ENCODE measurements around the gene KCND3. TPM values are rescaled to one million over a fixed set of nuclear protein-coding genes. Genes with fewer than 3 reads are reported as not detected.

Gene KCND3
- total and polyA plus RNA-seq, 4 donors, result 1.0 to 27.1 (median 6.1) TPM

- Histone ChIP-seq H3K9ac (ENCODE audit: low read depth in 1 of 2, low read length in 2 of 2) (no peak overlapping the region), H3K4me1 (ENCODE audit: control insufficient read depth in 4 of 4, insufficient read depth in 4 of 4, low read length in 3 of 4) (no peaks in the 10 kb centered on the region), H3K36me3 (ENCODE audit: control insufficient read depth in 4 of 4, insufficient read depth in 3 of 4, low read depth in 1 of 4, low read length in 3 of 4) (no peaks in the 10 kb centered on the region), H3K9me3 (ENCODE audit: control insufficient read depth in 4 of 4, low read length in 3 of 4) (no peaks in the 10 kb centered on the region), H3K4me3 (ENCODE audit: low read depth in 1 of 3, low read length in 3 of 3) (no peak overlapping the region), H3K27me3 (ENCODE audit: control insufficient read depth in 4 of 4, insufficient read depth in 4 of 4, low read length in 3 of 4) (no peaks in the 10 kb centered on the region), H3K27ac (ENCODE audit: low read depth in 1 of 2, low read length in 2 of 2) (no peak overlapping the region)
- no peak for DNase-seq (ENCODE audit: low spot score)
- whole genome bisulfite sequencing, result 94% methylated on average over 6 of the region's 6 CpGs
- TF ChIP-seq RXRA (IDR thresholded peaks at IDR 0.05) (no peak), ATF3 (IDR thresholded peaks at IDR 0.05) (no peak), FOXA1 (IDR thresholded peaks at IDR 0.05) (no peak), ZBTB33 (IDR thresholded peaks at IDR 0.05) (no peak), RAD21 (IDR thresholded peaks at IDR 0.05) (no peak), HNF4G (IDR thresholded peaks at IDR 0.05) (no peak), TAF1 (conservative IDR thresholded peaks at IDR 0.05) (no peak), HNF4A (conservative IDR thresholded peaks at IDR 0.05) (no peak), EGR1 (IDR thresholded peaks at IDR 0.05; ENCODE audit: low read depth in 2 of 2) (no peak), JUND (IDR thresholded peaks at IDR 0.05) (no peak), YY1 (IDR thresholded peaks at IDR 0.05) (no peak), FOXA2 (IDR thresholded peaks at IDR 0.05) (no peak), NR2F2 (IDR thresholded peaks at IDR 0.05) (no peak), GABPA (IDR thresholded peaks at IDR 0.05 in 1 of 2, conservative IDR thresholded peaks at IDR 0.05 in 1 of 2) (no peak), SP1 (IDR thresholded peaks at IDR 0.05) (no peak)
- TF ChIP-seq, protein P1, sequence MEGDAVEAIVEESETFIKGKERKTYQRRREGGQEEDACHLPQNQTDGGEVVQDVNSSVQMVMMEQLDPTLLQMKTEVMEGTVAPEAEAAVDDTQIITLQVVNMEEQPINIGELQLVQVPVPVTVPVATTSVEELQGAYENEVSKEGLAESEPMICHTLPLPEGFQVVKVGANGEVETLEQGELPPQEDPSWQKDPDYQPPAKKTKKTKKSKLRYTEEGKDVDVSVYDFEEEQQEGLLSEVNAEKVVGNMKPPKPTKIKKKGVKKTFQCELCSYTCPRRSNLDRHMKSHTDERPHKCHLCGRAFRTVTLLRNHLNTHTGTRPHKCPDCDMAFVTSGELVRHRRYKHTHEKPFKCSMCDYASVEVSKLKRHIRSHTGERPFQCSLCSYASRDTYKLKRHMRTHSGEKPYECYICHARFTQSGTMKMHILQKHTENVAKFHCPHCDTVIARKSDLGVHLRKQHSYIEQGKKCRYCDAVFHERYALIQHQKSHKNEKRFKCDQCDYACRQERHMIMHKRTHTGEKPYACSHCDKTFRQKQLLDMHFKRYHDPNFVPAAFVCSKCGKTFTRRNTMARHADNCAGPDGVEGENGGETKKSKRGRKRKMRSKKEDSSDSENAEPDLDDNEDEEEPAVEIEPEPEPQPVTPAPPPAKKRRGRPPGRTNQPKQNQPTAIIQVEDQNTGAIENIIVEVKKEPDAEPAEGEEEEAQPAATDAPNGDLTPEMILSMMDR (IDR thresholded peaks at IDR 0.05; ENCODE audit: low read depth, low read length, missing input control), result no peak
- TF ChIP-seq, protein P2, sequence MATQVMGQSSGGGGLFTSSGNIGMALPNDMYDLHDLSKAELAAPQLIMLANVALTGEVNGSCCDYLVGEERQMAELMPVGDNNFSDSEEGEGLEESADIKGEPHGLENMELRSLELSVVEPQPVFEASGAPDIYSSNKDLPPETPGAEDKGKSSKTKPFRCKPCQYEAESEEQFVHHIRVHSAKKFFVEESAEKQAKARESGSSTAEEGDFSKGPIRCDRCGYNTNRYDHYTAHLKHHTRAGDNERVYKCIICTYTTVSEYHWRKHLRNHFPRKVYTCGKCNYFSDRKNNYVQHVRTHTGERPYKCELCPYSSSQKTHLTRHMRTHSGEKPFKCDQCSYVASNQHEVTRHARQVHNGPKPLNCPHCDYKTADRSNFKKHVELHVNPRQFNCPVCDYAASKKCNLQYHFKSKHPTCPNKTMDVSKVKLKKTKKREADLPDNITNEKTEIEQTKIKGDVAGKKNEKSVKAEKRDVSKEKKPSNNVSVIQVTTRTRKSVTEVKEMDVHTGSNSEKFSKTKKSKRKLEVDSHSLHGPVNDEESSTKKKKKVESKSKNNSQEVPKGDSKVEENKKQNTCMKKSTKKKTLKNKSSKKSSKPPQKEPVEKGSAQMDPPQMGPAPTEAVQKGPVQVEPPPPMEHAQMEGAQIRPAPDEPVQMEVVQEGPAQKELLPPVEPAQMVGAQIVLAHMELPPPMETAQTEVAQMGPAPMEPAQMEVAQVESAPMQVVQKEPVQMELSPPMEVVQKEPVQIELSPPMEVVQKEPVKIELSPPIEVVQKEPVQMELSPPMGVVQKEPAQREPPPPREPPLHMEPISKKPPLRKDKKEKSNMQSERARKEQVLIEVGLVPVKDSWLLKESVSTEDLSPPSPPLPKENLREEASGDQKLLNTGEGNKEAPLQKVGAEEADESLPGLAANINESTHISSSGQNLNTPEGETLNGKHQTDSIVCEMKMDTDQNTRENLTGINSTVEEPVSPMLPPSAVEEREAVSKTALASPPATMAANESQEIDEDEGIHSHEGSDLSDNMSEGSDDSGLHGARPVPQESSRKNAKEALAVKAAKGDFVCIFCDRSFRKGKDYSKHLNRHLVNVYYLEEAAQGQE (IDR thresholded peaks at IDR 0.05), result no peak
- TF ChIP-seq, protein P3, sequence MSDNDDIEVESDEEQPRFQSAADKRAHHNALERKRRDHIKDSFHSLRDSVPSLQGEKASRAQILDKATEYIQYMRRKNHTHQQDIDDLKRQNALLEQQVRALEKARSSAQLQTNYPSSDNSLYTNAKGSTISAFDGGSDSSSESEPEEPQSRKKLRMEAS (IDR thresholded peaks at IDR 0.05), result no peak
These were observed 67.5 kb downstream of the KCND3 start for GRCh38 chr1:111921948-111922347.
